GM19193 (cell line): ENCODE results near the gene RASA4B.
"Not testable (repeated sequence)": the region's sequence is repeated elsewhere in the genome, so short reads cannot be mapped to it uniquely, and the experiment has no call there.

Experiments
- POLR2A ChIP-seq: IDR thresholded peaks from 4 replicates; pipeline ENCODE4 v1.6.1; 2011; ENCODE audit not compliant: insufficient read depth, insufficient read length; ENCODE audit errors: extremely low read depth

The RASA4B gene

GRCh38 chr7:102517550-102518147 lies at the start of gene RASA4B:
Gene RASA4B, minus strand, starts transcription at chr7:102517777. Its CDS starts 67 bp downstream, at chr7:102517710.
- not testable (repeated sequence) for TF ChIP-seq POLR2A

DNA sequence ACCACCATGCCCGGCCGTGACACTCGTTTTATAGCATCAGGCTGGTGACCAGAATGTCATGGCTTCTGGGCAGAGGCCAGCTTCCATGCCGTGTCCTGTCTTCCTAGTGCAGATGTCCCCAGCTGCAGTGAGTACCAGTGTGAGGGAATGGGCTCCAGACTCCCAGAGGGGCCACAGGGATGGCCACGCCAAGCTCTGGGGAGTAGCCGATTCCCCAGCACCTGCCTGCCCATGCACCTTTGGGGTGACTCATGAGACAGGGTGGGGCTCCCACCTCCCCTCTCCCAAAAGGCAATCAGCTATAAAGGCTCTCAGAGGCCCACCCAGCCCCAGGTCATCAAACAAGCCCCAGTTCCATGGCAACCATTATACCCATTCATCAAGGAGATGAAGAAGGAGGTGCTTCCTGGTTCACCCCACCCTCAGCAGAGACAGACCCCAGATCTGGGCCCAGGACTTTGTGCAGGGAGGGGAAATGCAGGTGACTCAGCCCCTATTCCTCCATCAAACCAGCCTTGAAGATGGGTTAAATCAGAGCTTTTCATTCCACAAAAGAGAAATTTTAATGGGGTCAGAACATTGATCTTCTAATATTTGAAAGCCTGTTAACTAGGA lies 33.3 kb upstream of the RASA4B start, which contains the start of gene SPDYE2:
SPDYE2 (plus strand) TSS at position 419 of the 615 bp plus-strand sequence. CDS start 2,030 bp downstream, outside the sequence.
- TF ChIP-seq POLR2A: not testable (repeated sequence)

GRCh38 chr7:102543596-102543995 lies 26.0 kb upstream of the RASA4B start, which contains the start of gene UPK3BL2:
Gene UPK3BL2, minus strand, starts transcription at chr7:102543696. Its CDS starts 60 bp downstream, at chr7:102543636.
- not testable (repeated sequence) for TF ChIP-seq POLR2A

GRCh38 chr7:102478314-102479208 lies 39.0 kb downstream of the RASA4B start, which contains the start of gene POLR2J:
Gene POLR2J, minus strand, starts transcription at chr7:102478922. Its CDS starts 62 bp downstream, at chr7:102478860.
- TF ChIP-seq POLR2A: not testable (repeated sequence)

GRCh38 chr7:102473271-102473991 lies 44.1 kb downstream of the RASA4B start:
- TF ChIP-seq POLR2A: no peak

GRCh38 chr7:102472126-102473041 lies 45.2 kb downstream of the RASA4B start:
- TF ChIP-seq POLR2A: no peak

- TF ChIP-seq POLR2A: no peak
Measured at GRCh38 chr7:102471791-102472125, 45.8 kb downstream of the RASA4B start.

DNA sequence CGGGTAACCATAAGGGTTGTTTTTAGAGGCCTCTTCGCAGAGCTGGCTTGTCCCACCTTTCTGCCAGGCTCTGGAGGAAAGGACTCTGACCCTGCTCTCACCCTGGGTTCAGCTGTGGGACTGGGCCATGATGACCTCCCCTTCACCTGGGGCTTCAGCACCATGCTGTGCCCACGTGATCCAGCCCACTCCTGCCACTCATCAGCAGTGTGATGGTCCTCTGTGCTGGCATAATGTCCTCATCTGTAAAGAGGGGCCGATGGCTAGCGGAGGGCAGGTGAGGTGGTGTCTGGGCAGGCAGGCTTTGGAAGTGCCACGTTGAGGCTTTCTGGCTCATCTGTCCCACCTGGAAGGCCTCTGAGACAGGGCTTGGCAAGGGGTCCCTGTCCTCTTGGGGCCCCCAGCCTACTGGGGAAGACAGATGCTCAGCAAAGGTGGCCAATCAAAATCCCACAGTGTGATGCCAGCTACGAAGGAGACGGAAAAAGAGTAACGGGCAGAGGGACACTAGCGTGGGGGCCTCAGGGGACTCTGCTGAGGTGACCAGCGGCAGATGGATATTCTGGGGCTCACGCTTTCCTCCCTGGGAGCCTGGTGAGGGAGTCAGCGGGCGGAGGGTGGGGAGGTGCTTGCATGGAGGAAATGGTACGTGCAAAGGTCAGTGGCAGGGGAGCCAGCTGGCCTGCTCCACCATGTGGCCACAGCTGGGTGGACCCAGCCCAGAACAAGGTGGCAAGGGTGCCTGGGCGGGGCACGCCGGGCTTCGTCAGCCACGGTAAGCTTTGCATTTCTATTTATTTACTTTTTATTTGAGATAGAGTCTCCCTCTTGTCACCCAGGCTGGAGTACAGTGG lies 47.4 kb downstream of the RASA4B start:
- TF ChIP-seq POLR2A: no peak

DNA sequence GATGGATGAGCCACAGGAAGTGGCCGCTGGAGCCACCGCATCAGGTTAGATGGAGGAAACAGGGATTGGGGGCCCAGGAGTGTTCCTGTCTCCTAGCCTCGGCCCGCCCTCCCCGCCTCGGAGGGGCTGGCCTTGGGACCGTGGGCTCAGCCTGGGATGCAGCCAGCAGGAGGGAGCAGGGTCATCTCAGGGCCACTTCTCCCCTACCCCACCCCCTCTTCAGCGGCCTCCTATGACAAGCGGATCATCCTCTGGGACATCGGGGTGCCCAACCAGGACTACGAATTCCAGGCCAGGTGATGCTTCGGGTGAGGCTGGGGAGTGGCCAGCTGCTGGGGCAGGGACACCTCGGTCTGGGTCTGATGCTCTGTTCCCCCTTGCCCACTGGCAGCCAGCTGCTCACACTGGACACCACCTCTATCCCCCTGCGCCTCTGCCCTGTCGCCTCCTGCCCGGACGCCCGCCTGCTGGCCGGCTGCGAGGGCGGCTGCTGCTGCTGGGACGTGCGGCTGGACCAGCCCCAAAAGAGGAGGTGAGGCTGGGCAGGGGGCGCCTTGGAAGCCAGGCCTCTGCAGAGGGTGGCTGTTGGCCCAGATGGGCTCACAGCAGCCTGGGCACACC lies 48.1 kb downstream of the RASA4B start:
- TF ChIP-seq POLR2A: no peak

DNA sequence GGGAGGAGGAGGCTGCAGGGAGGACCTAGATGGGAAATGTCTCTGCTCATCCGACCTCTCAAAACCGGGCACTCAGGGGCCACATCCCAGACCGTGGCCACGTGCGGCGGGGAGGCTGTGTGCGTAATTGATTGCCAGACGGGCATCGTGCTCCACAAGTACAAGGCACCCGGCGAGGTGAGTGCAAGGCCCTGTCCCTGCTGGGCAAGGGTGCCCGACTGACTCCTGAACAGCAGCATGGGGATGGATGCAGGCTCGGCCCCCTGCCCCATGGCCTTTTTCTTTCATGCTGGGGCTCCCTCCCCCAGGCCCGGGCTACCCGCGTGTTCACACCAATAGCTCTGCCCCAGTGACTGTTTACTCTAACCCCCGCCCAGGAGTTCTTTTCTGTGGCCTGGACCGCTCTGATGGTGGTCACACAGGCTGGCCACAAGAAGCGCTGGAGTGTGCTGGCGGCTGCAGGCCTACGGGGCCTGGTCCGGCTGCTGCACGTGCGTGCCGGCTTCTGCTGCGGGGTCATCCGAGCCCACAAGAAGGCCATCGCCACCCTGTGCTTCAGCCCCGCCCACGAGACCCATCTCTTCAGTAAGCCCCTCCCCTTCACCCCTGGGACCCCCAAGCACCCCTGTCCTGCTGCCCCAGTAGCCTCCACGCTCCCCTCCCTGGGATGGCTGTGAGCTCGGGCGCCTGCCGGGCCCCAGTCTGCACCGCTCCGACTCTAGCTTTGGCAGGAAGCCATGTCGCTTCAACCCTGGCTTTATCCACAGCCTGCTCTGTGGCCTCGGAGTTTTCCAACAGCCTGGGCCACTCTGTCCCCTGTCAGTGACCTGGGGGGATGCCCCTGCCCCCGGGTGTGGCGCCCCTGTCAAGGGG lies 48.9 kb downstream of the RASA4B start:
- TF ChIP-seq POLR2A: no peak
